SU-DHL-6 (cell line): ENCODE measurements around the gene EREG.

Experiments used
- H2AFZ ChIP-seq: fragments of 200-600 bp; sonication (generic); 2 replicates; pipeline ENCODE4 v1.6.1; 2014; ENCODE audit warnings: low read depth, mild to moderate bottlenecking, moderate library complexity, mixed read lengths, antibody characterized with exemption, low read length; ENCODE audit not compliant: severe bottlenecking
- H3F3A ChIP-seq: fragments of 200-600 bp; shearing (Covaris generic); 2 replicates; pipeline ENCODE4 v1.6.0; 2016; ENCODE audit warnings: antibody characterized with exemption, mild to moderate bottlenecking; ENCODE audit not compliant: insufficient read depth
- H3K27ac ChIP-seq: fragments of 200-600 bp; sonication (generic); 2 replicates; pipeline ENCODE4 v1.5.1; 2016; ENCODE audit warnings: low read depth, mild to moderate bottlenecking, low read length, moderate library complexity, mixed read lengths
- H3K27me3 ChIP-seq: fragments of 200-600 bp; sonication (generic), shearing (Covaris generic); 2 replicates; pipeline ENCODE4 v1.6.0; 2014; ENCODE audit warnings: mild to moderate bottlenecking, low read length
- H3K36me3 ChIP-seq: fragments of 200-600 bp; sonication (generic); 2 replicates; pipeline ENCODE4 v1.6.1; 2014; ENCODE audit warnings: mild to moderate bottlenecking, low read length, mixed read lengths
- H3K4me2 ChIP-seq: fragments of 300-600, 200-600 bp; shearing (Covaris generic), sonication (generic); 2 replicates; pipeline ENCODE4 v1.6.0; 2014; ENCODE audit warnings: low read length, low read depth, mild to moderate bottlenecking; ENCODE audit not compliant: poor library complexity, severe bottlenecking
- H3K4me3 ChIP-seq: fragments of 200-600 bp; sonication (generic); 2 replicates; pipeline ENCODE4 v1.5.1; 2014; ENCODE audit warnings: antibody characterized with exemption, low read length, mild to moderate bottlenecking, mixed read lengths; ENCODE audit not compliant: insufficient read depth, poor library complexity, severe bottlenecking
- H3K79me2 ChIP-seq: fragments of 200-600 bp; sonication (generic); 2 replicates; pipeline ENCODE4 v1.6.1; 2014; ENCODE audit warnings: mild to moderate bottlenecking, low read length, moderate library complexity; ENCODE audit not compliant: insufficient read depth
- H3K9ac ChIP-seq: fragments of 200-600 bp; sonication (generic); 2 replicates; pipeline ENCODE4 v1.7.0; 2014; ENCODE audit warnings: mild to moderate bottlenecking, low read length
- H3K9me2 ChIP-seq: fragments of 200-600 bp; sonication (generic); replicated peaks from 2 replicates; pipeline ENCODE4 v1.6.1; 2014; ENCODE audit warnings: low read length; ENCODE audit not compliant: insufficient read depth
- H3K9me3 ChIP-seq: fragments of 200-600 bp; sonication (generic); 2 replicates; pipeline ENCODE4 v1.6.1; 2014; ENCODE audit warnings: low read length, mixed read lengths; ENCODE audit not compliant: insufficient read depth
- H4K20me1 ChIP-seq: fragments of 200-600 bp; sonication (generic); 2 replicates; pipeline ENCODE4 v1.6.1; 2014; ENCODE audit warnings: low read depth, mild to moderate bottlenecking, antibody characterized with exemption, low read length, moderate library complexity, mixed read lengths
- EZH2phosphoT487 ChIP-seq: fragments of 200-600 bp; sonication (generic), shearing (Covaris generic); conservative IDR thresholded peaks from 2 replicates; pipeline ENCODE4 v1.6.1; 2018; ENCODE audit warnings: mild to moderate bottlenecking, antibody characterized with exemption, low read length, moderate library complexity, mixed read lengths
- TF ChIP-seq, protein P1 (sequence below): fragments of 200-600 bp; sonication (generic); IDR thresholded peaks from one replicate; pipeline ENCODE4 v1.5.1; 2017; ENCODE audit warnings: antibody characterized with exemption, mild to moderate bottlenecking, low read length, moderate library complexity; ENCODE audit not compliant: insufficient read depth, poor library complexity, severe bottlenecking

Gene EREG

DNA sequence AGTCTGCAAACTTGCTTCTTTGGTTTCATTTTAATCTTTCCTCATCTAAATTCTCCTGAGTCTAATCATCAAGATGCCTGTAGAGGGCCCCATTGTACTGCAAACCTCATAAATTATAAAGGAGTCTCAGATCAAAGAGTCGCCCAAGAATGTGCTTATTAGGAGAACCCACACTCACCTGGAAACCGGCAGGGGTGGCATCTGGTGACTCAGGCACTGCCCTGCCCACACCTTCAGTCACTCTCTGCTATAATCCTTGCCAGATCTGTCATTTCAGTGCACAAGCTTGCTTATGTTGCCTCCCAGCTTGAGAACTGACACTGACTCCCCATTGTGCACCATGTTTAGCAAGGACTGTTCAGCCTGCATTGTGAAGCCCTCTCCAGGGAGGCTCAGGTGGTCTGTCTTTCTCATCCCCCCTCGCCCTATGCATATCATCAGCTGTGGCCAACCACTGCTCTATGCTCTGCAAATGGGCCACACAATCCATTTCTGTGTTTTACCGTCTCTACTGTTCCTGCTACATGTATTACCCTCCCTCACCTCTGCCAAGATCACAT lies 44.3 kb upstream of the EREG start:
- TF ChIP-seq, protein P1, sequence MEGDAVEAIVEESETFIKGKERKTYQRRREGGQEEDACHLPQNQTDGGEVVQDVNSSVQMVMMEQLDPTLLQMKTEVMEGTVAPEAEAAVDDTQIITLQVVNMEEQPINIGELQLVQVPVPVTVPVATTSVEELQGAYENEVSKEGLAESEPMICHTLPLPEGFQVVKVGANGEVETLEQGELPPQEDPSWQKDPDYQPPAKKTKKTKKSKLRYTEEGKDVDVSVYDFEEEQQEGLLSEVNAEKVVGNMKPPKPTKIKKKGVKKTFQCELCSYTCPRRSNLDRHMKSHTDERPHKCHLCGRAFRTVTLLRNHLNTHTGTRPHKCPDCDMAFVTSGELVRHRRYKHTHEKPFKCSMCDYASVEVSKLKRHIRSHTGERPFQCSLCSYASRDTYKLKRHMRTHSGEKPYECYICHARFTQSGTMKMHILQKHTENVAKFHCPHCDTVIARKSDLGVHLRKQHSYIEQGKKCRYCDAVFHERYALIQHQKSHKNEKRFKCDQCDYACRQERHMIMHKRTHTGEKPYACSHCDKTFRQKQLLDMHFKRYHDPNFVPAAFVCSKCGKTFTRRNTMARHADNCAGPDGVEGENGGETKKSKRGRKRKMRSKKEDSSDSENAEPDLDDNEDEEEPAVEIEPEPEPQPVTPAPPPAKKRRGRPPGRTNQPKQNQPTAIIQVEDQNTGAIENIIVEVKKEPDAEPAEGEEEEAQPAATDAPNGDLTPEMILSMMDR, result no peak
- no peak for TF ChIP-seq EZH2phosphoT487
- no peaks in the 10 kb centered on the region for H4K20me1 ChIP-seq
- no peaks in the 10 kb centered on the region for H3K9me2 ChIP-seq
- H3K27ac ChIP-seq, result no peak overlapping the region
- no peak overlapping the region for H3K4me2 ChIP-seq
- no peak overlapping the region for H2AFZ ChIP-seq
- no peak overlapping the region for H3K9ac ChIP-seq
- no peaks in the 10 kb centered on the region for H3K9me3 ChIP-seq
- no peaks in the 10 kb centered on the region for H3K27me3 ChIP-seq
- H3K4me3 ChIP-seq, result no peak overlapping the region
- no peaks in the 10 kb centered on the region for H3F3A ChIP-seq
- H3K36me3 ChIP-seq, result no peaks in the 10 kb centered on the region
- no peaks in the 10 kb centered on the region for H3K79me2 ChIP-seq

DNA sequence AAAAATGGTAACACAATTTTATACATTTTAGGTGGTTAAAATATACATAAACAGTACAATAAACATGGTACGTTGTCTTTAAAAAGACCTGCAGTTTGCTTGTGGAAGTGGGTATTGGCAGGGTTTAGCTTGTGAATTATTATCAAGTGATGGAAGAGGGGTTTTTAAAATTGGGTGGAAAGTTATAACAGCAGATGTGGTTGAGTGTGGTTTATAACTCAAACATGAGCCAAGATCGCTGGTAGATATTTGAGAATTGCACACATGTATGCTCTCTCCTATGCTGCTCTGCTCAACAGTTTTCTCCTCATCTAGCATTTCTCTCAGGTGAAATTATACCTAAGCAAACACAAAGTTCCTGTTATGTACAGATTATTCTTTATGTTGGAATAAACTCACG lies 42.6 kb upstream of the EREG start:
- Histone ChIP-seq H3K9ac (no peak overlapping the region), H3K27ac (no peak overlapping the region), H3K36me3 (no peaks in the 10 kb centered on the region), H3K27me3 (no peaks in the 10 kb centered on the region), H4K20me1 (no peaks in the 10 kb centered on the region), H3K4me3 (no peak overlapping the region), H2AFZ (no peak overlapping the region), H3K4me2 (no peak overlapping the region), H3K9me2 (no peaks in the 10 kb centered on the region), H3K79me2 (no peaks in the 10 kb centered on the region), H3F3A (no peaks in the 10 kb centered on the region), H3K9me3 (no peaks in the 10 kb centered on the region)
- TF ChIP-seq, protein P1, result no peak
- no peak for TF ChIP-seq EZH2phosphoT487

DNA sequence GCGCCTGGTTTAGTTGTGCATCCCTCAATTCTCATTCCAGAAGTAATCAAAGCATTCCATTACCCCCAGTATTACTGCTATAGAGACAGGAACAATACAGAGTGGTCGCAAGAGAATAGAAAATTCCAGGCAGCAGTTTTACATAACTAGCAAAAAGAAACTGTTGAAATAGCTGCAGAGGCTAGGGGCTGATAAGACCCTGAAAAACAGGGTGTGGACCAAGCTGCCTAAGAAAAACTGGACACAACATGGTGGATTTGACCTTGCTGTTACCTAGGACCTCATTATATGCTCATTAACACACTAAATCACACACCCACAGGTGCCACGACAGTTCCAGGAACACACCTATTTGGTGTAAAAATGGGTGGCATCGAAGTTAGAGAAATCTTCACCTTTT lies 41.3 kb upstream of the EREG start:
- no peaks in the 10 kb centered on the region for H3K9me2 ChIP-seq
- no peak overlapping the region for H3K27ac ChIP-seq
- TF ChIP-seq EZH2phosphoT487, result no peak
- TF ChIP-seq, protein P1, result no peak

More for the DNA sequence above, 41.3 kb upstream of the EREG start:
- Histone ChIP-seq H3F3A (no peaks in the 10 kb centered on the region), H3K9ac (no peak overlapping the region), H3K36me3 (no peaks in the 10 kb centered on the region), H3K27me3 (no peaks in the 10 kb centered on the region), H4K20me1 (no peaks in the 10 kb centered on the region), H3K9me3 (no peaks in the 10 kb centered on the region), H3K4me2 (no peak overlapping the region), H2AFZ (no peak overlapping the region), H3K79me2 (no peaks in the 10 kb centered on the region), H3K4me3 (no peak overlapping the region)
